GM23338 (cell line): Measurements from ENCODE around the gene PCGF2.

ENCODE experiments used
- CREB1 ChIP-seq: fragments of 250-450 bp; sonication (Bioruptor Pico); IDR thresholded peaks from 2 replicates; pipeline ENCODE4 v1.5.0; 2020; ENCODE audit warnings: low read depth, mild to moderate bottlenecking, moderate library complexity
- EZH2 ChIP-seq: fragments of 200-600 bp; sonication (generic); IDR thresholded peaks from one replicate; pipeline ENCODE4 v1.8.0; 2017; ENCODE audit warnings: antibody characterized with exemption, mild to moderate bottlenecking, low read depth; ENCODE audit not compliant: unreplicated experiment
- EZH2phosphoT487 ChIP-seq: fragments of 200-600 bp; sonication (generic); IDR thresholded peaks from one replicate; pipeline ENCODE4 v1.8.1; 2018; ENCODE audit warnings: antibody characterized with exemption; ENCODE audit not compliant: unreplicated experiment
- JUNB ChIP-seq: IDR thresholded peaks from one replicate; pipeline ENCODE4 v1.6.1; 2016; ENCODE audit warnings: antibody characterized with exemption; ENCODE audit not compliant: unreplicated experiment
- NANOG ChIP-seq: IDR thresholded peaks from 2 replicates; pipeline ENCODE4 v1.6.1; 2016; ENCODE audit warnings: antibody characterized with exemption, borderline replicate concordance
- POLR2AphosphoS5 ChIP-seq: IDR thresholded peaks from 2 replicates; pipeline ENCODE4 v1.6.1; 2016; ENCODE audit warnings: antibody characterized with exemption, low read depth
- STAT1 ChIP-seq: IDR thresholded peaks from one replicate; pipeline ENCODE4 v1.6.1; 2016; ENCODE audit warnings: antibody characterized with exemption; ENCODE audit not compliant: unreplicated experiment
- ZNF114 ChIP-seq: fragments of 250-450 bp; sonication (Bioruptor Pico); IDR thresholded peaks from 2 replicates; pipeline ENCODE4 v1.5.0; 2020; ENCODE audit warnings: mild to moderate bottlenecking, moderate library complexity
- ZNF331 ChIP-seq: fragments of 250-450 bp; sonication (Bioruptor Pico); IDR thresholded peaks from 2 replicates; pipeline ENCODE4 v1.5.0; 2020; ENCODE audit warnings: low read depth, mild to moderate bottlenecking, moderate library complexity
- TF ChIP-seq, protein P1 (sequence below), 2 experiments: fragments of 200-600 bp in 1 of 2; sonication (generic) in 1 of 2; conservative IDR thresholded peaks; 2 replicates each; pipeline versions ENCODE4 v1.5.1 to v1.6.1; 2016 to 2017; ENCODE audit warnings: antibody characterized with exemption in 2 of 2, low read depth in 2 of 2, mild to moderate bottlenecking in 2 of 2, moderate library complexity in 1 of 2
- TF ChIP-seq, protein P2 (sequence below): IDR thresholded peaks from 2 replicates; pipeline ENCODE4 v1.6.1; 2016; ENCODE audit warnings: antibody characterized with exemption
- TF ChIP-seq, protein P3 (sequence below): fragments of 250-450 bp; sonication (Bioruptor Pico); IDR thresholded peaks from 2 replicates; pipeline ENCODE4 v1.5.0; 2020; ENCODE audit warnings: mild to moderate bottlenecking, moderate library complexity
- TF ChIP-seq, protein P4 (sequence below): IDR thresholded peaks from one replicate; pipeline ENCODE4 v1.6.1; 2018; ENCODE audit warnings: antibody characterized with exemption; ENCODE audit not compliant: unreplicated experiment

DNA sequence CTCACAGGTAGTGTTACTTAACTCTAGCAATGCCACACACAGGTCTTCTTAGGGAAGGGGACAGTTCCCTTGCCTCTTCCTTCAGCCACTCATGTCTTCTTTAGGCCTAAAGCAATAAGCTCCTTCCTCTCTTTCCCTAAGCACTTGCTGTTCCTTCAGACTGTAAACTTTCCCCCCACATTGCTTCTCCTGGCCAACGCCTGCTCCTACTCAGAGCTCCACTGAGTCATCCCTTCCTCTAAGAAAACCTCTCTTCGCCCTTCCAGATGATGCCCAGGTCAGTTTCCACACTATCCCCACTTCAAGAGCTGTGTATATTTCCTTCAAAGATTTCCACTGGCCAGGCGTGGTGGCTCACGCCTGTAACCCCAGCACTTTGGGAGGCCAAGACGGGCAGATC lies 60.9 kb downstream of the PCGF2 start:
- TF ChIP-seq EZH2phosphoT487 (no peak), POLR2AphosphoS5 (no peak), STAT1 (no peak), EZH2 (no peak), ZNF331 (CRISPR knock-in tag) (no peak), CREB1 (no peak), NANOG (no peak), JUNB (no peak), ZNF114 (CRISPR knock-in tag) (no peak)
- TF ChIP-seq, protein P1, sequence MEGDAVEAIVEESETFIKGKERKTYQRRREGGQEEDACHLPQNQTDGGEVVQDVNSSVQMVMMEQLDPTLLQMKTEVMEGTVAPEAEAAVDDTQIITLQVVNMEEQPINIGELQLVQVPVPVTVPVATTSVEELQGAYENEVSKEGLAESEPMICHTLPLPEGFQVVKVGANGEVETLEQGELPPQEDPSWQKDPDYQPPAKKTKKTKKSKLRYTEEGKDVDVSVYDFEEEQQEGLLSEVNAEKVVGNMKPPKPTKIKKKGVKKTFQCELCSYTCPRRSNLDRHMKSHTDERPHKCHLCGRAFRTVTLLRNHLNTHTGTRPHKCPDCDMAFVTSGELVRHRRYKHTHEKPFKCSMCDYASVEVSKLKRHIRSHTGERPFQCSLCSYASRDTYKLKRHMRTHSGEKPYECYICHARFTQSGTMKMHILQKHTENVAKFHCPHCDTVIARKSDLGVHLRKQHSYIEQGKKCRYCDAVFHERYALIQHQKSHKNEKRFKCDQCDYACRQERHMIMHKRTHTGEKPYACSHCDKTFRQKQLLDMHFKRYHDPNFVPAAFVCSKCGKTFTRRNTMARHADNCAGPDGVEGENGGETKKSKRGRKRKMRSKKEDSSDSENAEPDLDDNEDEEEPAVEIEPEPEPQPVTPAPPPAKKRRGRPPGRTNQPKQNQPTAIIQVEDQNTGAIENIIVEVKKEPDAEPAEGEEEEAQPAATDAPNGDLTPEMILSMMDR (conservative IDR thresholded peaks at IDR 0.05; ENCODE audit: low read depth in 2 of 2): no peak
- TF ChIP-seq, protein P2, sequence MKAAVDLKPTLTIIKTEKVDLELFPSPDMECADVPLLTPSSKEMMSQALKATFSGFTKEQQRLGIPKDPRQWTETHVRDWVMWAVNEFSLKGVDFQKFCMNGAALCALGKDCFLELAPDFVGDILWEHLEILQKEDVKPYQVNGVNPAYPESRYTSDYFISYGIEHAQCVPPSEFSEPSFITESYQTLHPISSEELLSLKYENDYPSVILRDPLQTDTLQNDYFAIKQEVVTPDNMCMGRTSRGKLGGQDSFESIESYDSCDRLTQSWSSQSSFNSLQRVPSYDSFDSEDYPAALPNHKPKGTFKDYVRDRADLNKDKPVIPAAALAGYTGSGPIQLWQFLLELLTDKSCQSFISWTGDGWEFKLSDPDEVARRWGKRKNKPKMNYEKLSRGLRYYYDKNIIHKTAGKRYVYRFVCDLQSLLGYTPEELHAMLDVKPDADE: no peak
- TF ChIP-seq, protein P3, sequence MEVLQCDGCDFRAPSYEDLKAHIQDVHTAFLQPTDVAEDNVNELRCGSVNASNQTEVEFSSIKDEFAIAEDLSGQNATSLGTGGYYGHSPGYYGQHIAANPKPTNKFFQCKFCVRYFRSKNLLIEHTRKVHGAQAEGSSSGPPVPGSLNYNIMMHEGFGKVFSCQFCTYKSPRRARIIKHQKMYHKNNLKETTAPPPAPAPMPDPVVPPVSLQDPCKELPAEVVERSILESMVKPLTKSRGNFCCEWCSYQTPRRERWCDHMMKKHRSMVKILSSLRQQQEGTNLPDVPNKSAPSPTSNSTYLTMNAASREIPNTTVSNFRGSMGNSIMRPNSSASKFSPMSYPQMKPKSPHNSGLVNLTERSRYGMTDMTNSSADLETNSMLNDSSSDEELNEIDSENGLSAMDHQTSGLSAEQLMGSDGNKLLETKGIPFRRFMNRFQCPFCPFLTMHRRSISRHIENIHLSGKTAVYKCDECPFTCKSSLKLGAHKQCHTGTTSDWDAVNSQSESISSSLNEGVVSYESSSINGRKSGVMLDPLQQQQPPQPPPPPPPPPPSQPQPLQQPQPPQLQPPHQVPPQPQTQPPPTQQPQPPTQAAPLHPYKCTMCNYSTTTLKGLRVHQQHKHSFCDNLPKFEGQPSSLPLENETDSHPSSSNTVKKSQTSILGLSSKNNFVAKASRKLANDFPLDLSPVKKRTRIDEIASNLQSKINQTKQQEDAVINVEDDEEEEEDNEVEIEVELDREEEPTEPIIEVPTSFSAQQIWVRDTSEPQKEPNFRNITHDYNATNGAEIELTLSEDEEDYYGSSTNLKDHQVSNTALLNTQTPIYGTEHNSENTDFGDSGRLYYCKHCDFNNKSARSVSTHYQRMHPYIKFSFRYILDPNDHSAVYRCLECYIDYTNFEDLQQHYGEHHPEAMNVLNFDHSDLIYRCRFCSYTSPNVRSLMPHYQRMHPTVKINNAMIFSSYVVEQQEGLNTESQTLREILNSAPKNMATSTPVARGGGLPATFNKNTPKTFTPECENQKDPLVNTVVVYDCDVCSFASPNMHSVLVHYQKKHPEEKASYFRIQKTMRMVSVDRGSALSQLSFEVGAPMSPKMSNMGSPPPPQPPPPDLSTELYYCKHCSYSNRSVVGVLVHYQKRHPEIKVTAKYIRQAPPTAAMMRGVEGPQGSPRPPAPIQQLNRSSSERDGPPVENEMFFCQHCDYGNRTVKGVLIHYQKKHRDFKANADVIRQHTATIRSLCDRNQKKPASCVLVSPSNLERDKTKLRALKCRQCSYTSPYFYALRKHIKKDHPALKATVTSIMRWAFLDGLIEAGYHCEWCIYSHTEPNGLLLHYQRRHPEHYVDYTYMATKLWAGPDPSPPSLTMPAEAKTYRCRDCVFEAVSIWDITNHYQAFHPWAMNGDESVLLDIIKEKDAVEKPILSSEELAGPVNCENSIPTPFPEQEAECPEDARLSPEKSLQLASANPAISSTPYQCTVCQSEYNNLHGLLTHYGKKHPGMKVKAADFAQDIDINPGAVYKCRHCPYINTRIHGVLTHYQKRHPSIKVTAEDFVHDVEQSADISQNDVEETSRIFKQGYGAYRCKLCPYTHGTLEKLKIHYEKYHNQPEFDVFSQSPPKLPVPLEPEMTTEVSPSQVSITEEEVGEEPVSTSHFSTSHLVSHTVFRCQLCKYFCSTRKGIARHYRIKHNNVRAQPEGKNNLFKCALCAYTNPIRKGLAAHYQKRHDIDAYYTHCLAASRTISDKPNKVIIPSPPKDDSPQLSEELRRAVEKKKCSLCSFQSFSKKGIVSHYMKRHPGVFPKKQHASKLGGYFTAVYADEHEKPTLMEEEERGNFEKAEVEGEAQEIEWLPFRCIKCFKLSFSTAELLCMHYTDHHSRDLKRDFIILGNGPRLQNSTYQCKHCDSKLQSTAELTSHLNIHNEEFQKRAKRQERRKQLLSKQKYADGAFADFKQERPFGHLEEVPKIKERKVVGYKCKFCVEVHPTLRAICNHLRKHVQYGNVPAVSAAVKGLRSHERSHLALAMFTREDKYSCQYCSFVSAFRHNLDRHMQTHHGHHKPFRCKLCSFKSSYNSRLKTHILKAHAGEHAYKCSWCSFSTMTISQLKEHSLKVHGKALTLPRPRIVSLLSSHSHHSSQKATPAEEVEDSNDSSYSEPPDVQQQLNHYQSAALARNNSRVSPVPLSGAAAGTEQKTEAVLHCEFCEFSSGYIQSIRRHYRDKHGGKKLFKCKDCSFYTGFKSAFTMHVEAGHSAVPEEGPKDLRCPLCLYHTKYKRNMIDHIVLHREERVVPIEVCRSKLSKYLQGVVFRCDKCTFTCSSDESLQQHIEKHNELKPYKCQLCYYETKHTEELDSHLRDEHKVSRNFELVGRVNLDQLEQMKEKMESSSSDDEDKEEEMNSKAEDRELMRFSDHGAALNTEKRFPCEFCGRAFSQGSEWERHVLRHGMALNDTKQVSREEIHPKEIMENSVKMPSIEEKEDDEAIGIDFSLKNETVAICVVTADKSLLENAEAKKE (CRISPR knock-in tag): no peak
- TF ChIP-seq, protein P4, sequence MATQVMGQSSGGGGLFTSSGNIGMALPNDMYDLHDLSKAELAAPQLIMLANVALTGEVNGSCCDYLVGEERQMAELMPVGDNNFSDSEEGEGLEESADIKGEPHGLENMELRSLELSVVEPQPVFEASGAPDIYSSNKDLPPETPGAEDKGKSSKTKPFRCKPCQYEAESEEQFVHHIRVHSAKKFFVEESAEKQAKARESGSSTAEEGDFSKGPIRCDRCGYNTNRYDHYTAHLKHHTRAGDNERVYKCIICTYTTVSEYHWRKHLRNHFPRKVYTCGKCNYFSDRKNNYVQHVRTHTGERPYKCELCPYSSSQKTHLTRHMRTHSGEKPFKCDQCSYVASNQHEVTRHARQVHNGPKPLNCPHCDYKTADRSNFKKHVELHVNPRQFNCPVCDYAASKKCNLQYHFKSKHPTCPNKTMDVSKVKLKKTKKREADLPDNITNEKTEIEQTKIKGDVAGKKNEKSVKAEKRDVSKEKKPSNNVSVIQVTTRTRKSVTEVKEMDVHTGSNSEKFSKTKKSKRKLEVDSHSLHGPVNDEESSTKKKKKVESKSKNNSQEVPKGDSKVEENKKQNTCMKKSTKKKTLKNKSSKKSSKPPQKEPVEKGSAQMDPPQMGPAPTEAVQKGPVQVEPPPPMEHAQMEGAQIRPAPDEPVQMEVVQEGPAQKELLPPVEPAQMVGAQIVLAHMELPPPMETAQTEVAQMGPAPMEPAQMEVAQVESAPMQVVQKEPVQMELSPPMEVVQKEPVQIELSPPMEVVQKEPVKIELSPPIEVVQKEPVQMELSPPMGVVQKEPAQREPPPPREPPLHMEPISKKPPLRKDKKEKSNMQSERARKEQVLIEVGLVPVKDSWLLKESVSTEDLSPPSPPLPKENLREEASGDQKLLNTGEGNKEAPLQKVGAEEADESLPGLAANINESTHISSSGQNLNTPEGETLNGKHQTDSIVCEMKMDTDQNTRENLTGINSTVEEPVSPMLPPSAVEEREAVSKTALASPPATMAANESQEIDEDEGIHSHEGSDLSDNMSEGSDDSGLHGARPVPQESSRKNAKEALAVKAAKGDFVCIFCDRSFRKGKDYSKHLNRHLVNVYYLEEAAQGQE: no peak
